Measurements from ENCODE around the gene RLN2.

Gene RLN2

GRCh38 chr9:5305741-5306140, 1.2 kb upstream of the RLN2 start:
- Mint-ChIP-seq H3K27me3 (no peaks in the 10 kb centered on the region), H3K9me3 (no peaks in the 10 kb centered on the region), H3K4me3 (no peak overlapping the region), H3K36me3 (ENCODE audit: low read depth) (no peaks in the 10 kb centered on the region), H3K27ac (no peak overlapping the region), H3K4me1 (ENCODE audit: low read depth) (peaks cover 27% of the 10 kb centered on the region)
- DNase-seq: no peak

- no peak overlapping the region for H3K27ac Mint-ChIP-seq
- H3K9me3 Mint-ChIP-seq: peaks cover 12% of the 10 kb centered on the region
- no peak for DNase-seq
- H3K36me3 Mint-ChIP-seq (ENCODE audit: low read depth): peaks cover 5% of the 10 kb centered on the region
- peaks cover 23% of the 10 kb centered on the region for H3K4me1 Mint-ChIP-seq (ENCODE audit: low read depth)
- H3K4me3 Mint-ChIP-seq: peak overlapping the region; percentile 41
- H3K27me3 Mint-ChIP-seq: no peaks in the 10 kb centered on the region
Measured at GRCh38 chr9:5301544-5301943, 3.0 kb downstream of the RLN2 start.

- peaks cover 31% of the 10 kb centered on the region for H3K9me3 Mint-ChIP-seq
- H3K36me3 Mint-ChIP-seq (ENCODE audit: low read depth): peaks cover 7% of the 10 kb centered on the region
- no peak for DNase-seq
Measured at GRCh38 chr9:5292141-5292540, 12.4 kb downstream of the RLN2 start.

GRCh38 chr9:5288591-5288990, 15.9 kb downstream of the RLN2 start:
- no peak for DNase-seq
- Mint-ChIP-seq H3K4me1 (ENCODE audit: low read depth) (peaks cover 3% of the 10 kb centered on the region), H3K9me3 (peaks cover 18% of the 10 kb centered on the region), H3K36me3 (ENCODE audit: low read depth) (no peaks in the 10 kb centered on the region), H3K4me3 (no peak overlapping the region), H3K27me3 (no peaks in the 10 kb centered on the region), H3K27ac (no peak overlapping the region)

More at GRCh38 chr9:5292141-5292540, 12.4 kb downstream of the RLN2 start:
- Mint-ChIP-seq H3K4me1 (ENCODE audit: low read depth) (no peaks in the 10 kb centered on the region), H3K27me3 (no peaks in the 10 kb centered on the region), H3K27ac (no peak overlapping the region), H3K4me3 (no peak overlapping the region)

- H3K9me3 Mint-ChIP-seq: peaks cover 18% of the 10 kb centered on the region
- no peak overlapping the region for H3K4me3 Mint-ChIP-seq
Measured at GRCh38 chr9:5286262-5286661, 18.3 kb downstream of the RLN2 start.

GRCh38 chr9:5278486-5278885, 26.0 kb downstream of the RLN2 start:
- Mint-ChIP-seq H3K27me3 (no peaks in the 10 kb centered on the region), H3K4me3 (no peak overlapping the region), H3K27ac (no peak overlapping the region), H3K9me3 (no peaks in the 10 kb centered on the region), H3K36me3 (ENCODE audit: low read depth) (no peaks in the 10 kb centered on the region), H3K4me1 (ENCODE audit: low read depth) (no peaks in the 10 kb centered on the region)
- DNase-seq: no peak

More at GRCh38 chr9:5286262-5286661, 18.3 kb downstream of the RLN2 start:
- Mint-ChIP-seq H3K36me3 (ENCODE audit: low read depth) (no peaks in the 10 kb centered on the region), H3K27me3 (no peaks in the 10 kb centered on the region), H3K27ac (no peak overlapping the region), H3K4me1 (ENCODE audit: low read depth) (peaks cover 3% of the 10 kb centered on the region)
- no peak for DNase-seq

GRCh38 chr9:5274770-5275169, 29.7 kb downstream of the RLN2 start:
- H3K4me1 Mint-ChIP-seq (ENCODE audit: low read depth): no peaks in the 10 kb centered on the region
- H3K4me3 Mint-ChIP-seq: no peak overlapping the region
- no peaks in the 10 kb centered on the region for H3K36me3 Mint-ChIP-seq (ENCODE audit: low read depth)
- no peak for DNase-seq
- no peaks in the 10 kb centered on the region for H3K9me3 Mint-ChIP-seq
- no peaks in the 10 kb centered on the region for H3K27me3 Mint-ChIP-seq
- H3K27ac Mint-ChIP-seq: no peak overlapping the region

GRCh38 chr9:5269249-5269715, 35.2 kb downstream of the RLN2 start:
- Mint-ChIP-seq H3K36me3 (ENCODE audit: low read depth) (no peaks in the 10 kb centered on the region), H3K4me3 (no peak overlapping the region), H3K4me1 (ENCODE audit: low read depth) (peaks cover 7% of the 10 kb centered on the region), H3K27ac (no peak overlapping the region), H3K9me3 (no peaks in the 10 kb centered on the region), H3K27me3 (no peaks in the 10 kb centered on the region)
- no peak for DNase-seq

- no peak for DNase-seq
- no peaks in the 10 kb centered on the region for H3K27me3 Mint-ChIP-seq
- no peak overlapping the region for H3K27ac Mint-ChIP-seq
- no peak overlapping the region for H3K4me3 Mint-ChIP-seq
- H3K9me3 Mint-ChIP-seq: no peaks in the 10 kb centered on the region
- H3K36me3 Mint-ChIP-seq (ENCODE audit: low read depth): no peaks in the 10 kb centered on the region
- H3K4me1 Mint-ChIP-seq (ENCODE audit: low read depth): peaks cover 18% of the 10 kb centered on the region
Measured at GRCh38 chr9:5265939-5266338, 38.6 kb downstream of the RLN2 start.

- peaks cover 6% of the 10 kb centered on the region for H3K9me3 Mint-ChIP-seq
- DNase-seq: no peak
- no peaks in the 10 kb centered on the region for H3K27me3 Mint-ChIP-seq
- H3K4me1 Mint-ChIP-seq (ENCODE audit: low read depth): peaks cover 18% of the 10 kb centered on the region
- H3K36me3 Mint-ChIP-seq (ENCODE audit: low read depth): no peaks in the 10 kb centered on the region
- H3K27ac Mint-ChIP-seq: no peak overlapping the region
- no peak overlapping the region for H3K4me3 Mint-ChIP-seq
Measured at GRCh38 chr9:5264219-5264595, 40.3 kb downstream of the RLN2 start.

- Mint-ChIP-seq H3K36me3 (ENCODE audit: low read depth) (no peaks in the 10 kb centered on the region), H3K4me3 (no peak overlapping the region), H3K27me3 (no peaks in the 10 kb centered on the region), H3K27ac (no peak overlapping the region), H3K9me3 (peaks cover 6% of the 10 kb centered on the region), H3K4me1 (ENCODE audit: low read depth) (peaks cover 18% of the 10 kb centered on the region)
- DNase-seq: no peak
Measured at GRCh38 chr9:5263351-5264218, 40.9 kb downstream of the RLN2 start.

Data from activated T-cell treated with anti-CD3 and anti-CD28 coated beads, Interleukin-2, amount 50 U/mL, for 24 hours (primary cell).